NT2/D1 (cell line): ENCODE measurements around the gene ZFYVE1.

Experiments used
- YY1 ChIP-seq: IDR thresholded peaks from 2 replicates; pipeline ENCODE4 v1.6.1; 2011; ENCODE audit not compliant: insufficient read length, insufficient read depth
- ZNF274 ChIP-seq: IDR thresholded peaks from 2 replicates; pipeline ENCODE4 v1.6.1; 2011; ENCODE audit warnings: mild to moderate bottlenecking, low read depth, low read length

GRCh38 chr14:72952171-72952570 lies 74.7 kb downstream of the ZFYVE1 start:
- TF ChIP-seq ZNF274 (no peak), YY1 (no peak)
